HepG2 (cell line): ENCODE data around the gene GNG2.

ENCODE experiments used
- CTCF ChIP-seq: sonication (generic); formaldehyde crosslinking; IDR thresholded peaks from 2 replicates; pipeline ENCODE4 v1.5.0; 2020; ENCODE audit warnings: mild to moderate bottlenecking, missing genetic modification reagents, moderate library complexity
- POLR2AphosphoS2 ChIP-seq: IDR thresholded peaks from 2 replicates; pipeline ENCODE4 v1.6.1; 2011; ENCODE audit warnings: low read depth, low read length, improper control_type of control experiment
- RARG ChIP-seq: sonication (generic); formaldehyde crosslinking; IDR thresholded peaks from 2 replicates; pipeline ENCODE4 v1.4.0; 2020; ENCODE audit warnings: low read depth, mild to moderate bottlenecking, missing genetic modification reagents
- ZNF335 ChIP-seq: sonication (generic); formaldehyde crosslinking; IDR thresholded peaks from 2 replicates; pipeline ENCODE4 v1.4.0; 2020; ENCODE audit warnings: missing genetic modification reagents
- TF ChIP-seq, protein P1 (sequence below): sonication (generic); formaldehyde crosslinking; IDR thresholded peaks from 2 replicates; pipeline ENCODE4 v1.8.1; 2023; ENCODE audit warnings: mild to moderate bottlenecking, missing genetic modification reagents, borderline replicate concordance

- no peak for TF ChIP-seq RARG (CRISPR knock-in tag)
- TF ChIP-seq ZNF335 (CRISPR knock-in tag) = no peak
- no peak for TF ChIP-seq POLR2AphosphoS2
- TF ChIP-seq, protein P1, sequence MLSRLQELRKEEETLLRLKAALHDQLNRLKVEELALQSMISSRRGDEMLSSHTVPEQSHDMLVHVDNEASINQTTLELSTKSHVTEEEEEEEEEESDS (CRISPR knock-in tag) = no peak
- no peak for TF ChIP-seq CTCF
Measured at GRCh38 chr14:51990488-51990887, 130.1 kb downstream of the GNG2 start.
